T-helper 2 cell treated with Interferon-gamma antibody and Interleukin-4, amounts not matched to agents 5 μg/mL and 100 μg/mL, for 36 hours (primary cell): ENCODE results near the gene RBM33.
A peak's percentile ranks its signal among the peaks of the same experiment; 100 is the strongest.

Experiments
- DNase-seq: peaks from one replicate; pipeline ENCODE4 v3.0.0; 2021; ENCODE audit warnings: low spot score
- H3K27ac Mint-ChIP-seq: one replicate; pipeline ENCODE4 v1.8.0; 2021; ENCODE audit warnings: mild to moderate bottlenecking, mixed read lengths
- H3K27me3 Mint-ChIP-seq: one replicate; pipeline ENCODE4 v1.8.0; 2021; ENCODE audit warnings: low read depth, mixed read lengths
- H3K36me3 Mint-ChIP-seq: one replicate; pipeline ENCODE4 v1.8.0; 2021; ENCODE audit warnings: low read depth, mixed read lengths
- H3K4me1 Mint-ChIP-seq: one replicate; pipeline ENCODE4 v1.8.0; 2021; ENCODE audit warnings: low read depth, mixed read lengths
- H3K4me3 Mint-ChIP-seq: one replicate; pipeline ENCODE4 v1.8.0; 2022; ENCODE audit warnings: mild to moderate bottlenecking, moderate library complexity, mixed read lengths
- H3K9me3 Mint-ChIP-seq: one replicate; pipeline ENCODE4 v1.8.0; 2021; ENCODE audit warnings: mixed read lengths

The RBM33 gene

DNA sequence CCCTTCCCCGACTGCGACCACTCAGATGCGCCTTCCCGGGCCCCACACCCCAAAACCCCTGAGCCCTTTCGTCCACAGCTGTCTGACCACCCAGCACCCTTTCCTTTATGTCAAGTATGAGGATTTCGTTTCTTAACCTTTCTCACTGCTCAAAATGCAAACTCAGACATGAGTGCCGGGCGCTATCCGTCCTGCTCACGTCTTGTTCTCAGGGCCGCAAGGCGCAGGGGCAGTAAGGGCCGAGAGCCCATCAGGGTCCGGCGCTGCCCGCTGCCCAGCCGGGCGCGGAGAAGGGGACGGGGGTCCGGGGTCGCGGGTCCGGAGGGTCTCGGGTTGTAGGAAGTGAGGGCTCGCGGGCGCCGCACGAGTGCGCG, 670 bp upstream of the RBM33 start:
- Mint-ChIP-seq H3K27ac (peak overlapping the region; percentile 98), H3K4me3 (peak overlapping the region; percentile 99), H3K9me3 (peaks cover 21% of the 10 kb centered on the region), H3K36me3 (peaks cover 70% of the 10 kb centered on the region), H3K4me1 (peaks cover 19% of the 10 kb centered on the region), H3K27me3 (no peaks in the 10 kb centered on the region)
- DNase-seq = no peak

DNA sequence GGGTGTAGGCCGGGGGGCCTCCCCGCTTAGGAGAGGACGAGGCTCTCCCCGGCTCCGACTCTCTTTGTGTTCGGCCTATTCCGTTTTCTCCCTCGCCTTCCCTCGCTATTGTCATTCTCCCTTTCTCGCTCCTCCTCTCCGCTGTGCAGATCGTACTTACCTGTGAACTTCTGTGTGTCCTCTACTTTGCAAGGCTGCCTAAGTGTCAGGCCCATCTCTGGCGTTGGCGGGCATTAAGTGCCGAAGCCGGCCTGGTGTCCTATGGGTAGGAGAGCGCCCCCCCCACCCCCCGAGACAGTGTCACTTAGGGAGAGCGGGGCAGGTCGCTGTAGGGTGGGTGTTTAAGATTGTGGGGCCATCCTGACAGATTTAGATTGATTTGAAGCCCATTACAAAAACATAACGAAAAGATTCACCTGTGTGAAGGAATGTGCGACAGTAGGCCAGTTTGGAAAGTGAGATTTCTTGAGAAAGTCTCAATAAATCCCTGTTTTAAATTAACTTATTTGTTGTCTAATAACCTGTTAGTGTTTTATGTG, 579 bp downstream of the RBM33 start:
- Mint-ChIP-seq H3K27ac (peak overlapping the region; percentile 98), H3K4me1 (peaks cover 23% of the 10 kb centered on the region), H3K27me3 (no peaks in the 10 kb centered on the region), H3K9me3 (peaks cover 23% of the 10 kb centered on the region), H3K36me3 (peaks cover 73% of the 10 kb centered on the region), H3K4me3 (peak overlapping the region; percentile 98)
- peak; percentile 30 for DNase-seq

DNA sequence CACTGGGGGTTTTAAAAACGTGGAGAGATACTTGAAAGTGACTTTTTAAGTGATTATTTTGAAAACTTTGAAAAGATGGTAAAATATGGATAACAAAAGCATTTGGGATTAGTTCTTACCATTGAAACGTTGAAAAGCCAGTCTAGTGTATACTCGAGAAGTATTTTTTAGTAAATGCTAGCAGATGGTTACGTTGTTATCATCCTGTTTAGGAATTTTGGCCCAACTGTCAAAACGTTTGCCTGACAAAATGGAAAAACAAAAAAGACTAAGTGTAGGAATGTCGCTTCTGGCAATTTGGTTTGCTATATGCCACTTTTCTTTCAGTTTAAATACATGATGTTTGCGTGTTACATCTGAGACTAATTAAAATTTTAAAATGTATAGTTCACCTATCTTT, 1.2 kb downstream of the RBM33 start:
- peaks cover 71% of the 10 kb centered on the region for H3K36me3 Mint-ChIP-seq
- peaks cover 26% of the 10 kb centered on the region for H3K4me1 Mint-ChIP-seq
- peak overlapping the region; percentile 98 for H3K27ac Mint-ChIP-seq
- H3K9me3 Mint-ChIP-seq = peaks cover 21% of the 10 kb centered on the region
- no peaks in the 10 kb centered on the region for H3K27me3 Mint-ChIP-seq
- DNase-seq = no peak
- H3K4me3 Mint-ChIP-seq = peak overlapping the region; percentile 98

DNA sequence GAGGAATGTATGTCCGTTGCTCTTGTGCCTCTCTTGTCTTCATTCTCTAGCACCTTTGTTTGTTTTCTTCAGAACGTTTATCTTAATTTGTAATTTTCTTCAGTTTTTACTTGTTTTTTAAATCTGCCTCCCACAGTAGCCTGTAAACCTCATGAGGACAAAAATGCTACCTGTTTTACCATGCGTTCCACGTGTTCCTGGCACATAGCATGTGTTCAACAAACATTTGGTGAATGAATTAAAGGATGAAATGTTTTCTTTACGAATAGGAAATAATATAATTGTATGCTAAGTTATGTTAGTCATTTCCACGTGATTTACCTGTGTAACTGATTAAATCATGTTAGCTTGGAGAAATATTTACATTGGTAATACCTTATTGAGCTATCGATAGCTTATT, 2.2 kb downstream of the RBM33 start:
- H3K9me3 Mint-ChIP-seq = peaks cover 21% of the 10 kb centered on the region
- peak overlapping the region; percentile 98 for H3K4me3 Mint-ChIP-seq
- peaks cover 30% of the 10 kb centered on the region for H3K4me1 Mint-ChIP-seq
- peak overlapping the region; percentile 18 for H3K27ac Mint-ChIP-seq
- H3K27me3 Mint-ChIP-seq = no peaks in the 10 kb centered on the region
- no peak for DNase-seq
- H3K36me3 Mint-ChIP-seq = peaks cover 65% of the 10 kb centered on the region

- Mint-ChIP-seq H3K36me3 (peaks cover 62% of the 10 kb centered on the region), H3K27ac (no peak overlapping the region), H3K9me3 (peaks cover 21% of the 10 kb centered on the region), H3K4me3 (peak overlapping the region; percentile 30), H3K27me3 (no peaks in the 10 kb centered on the region), H3K4me1 (peaks cover 30% of the 10 kb centered on the region)
- no peak for DNase-seq
Measured at GRCh38 chr7:155647302-155647701, 2.8 kb downstream of the RBM33 start.

DNA sequence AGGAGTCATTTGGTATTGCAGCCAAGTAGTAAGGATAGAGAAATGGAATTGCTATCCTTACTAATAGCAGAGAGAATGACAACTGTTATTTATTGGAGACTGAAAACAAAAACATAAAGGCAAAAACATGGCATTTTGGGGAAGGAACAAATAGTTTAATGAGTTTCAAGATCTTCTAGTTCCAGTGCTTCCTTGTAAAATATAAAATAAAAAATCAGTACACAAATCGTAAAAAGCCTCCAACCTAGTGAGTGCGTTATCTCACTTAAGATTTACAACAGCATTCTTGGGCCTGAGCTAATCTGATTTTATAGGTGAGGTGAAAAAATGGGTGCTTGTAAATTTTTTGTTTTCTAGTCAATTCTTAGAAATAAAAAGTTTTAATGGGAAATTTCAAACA, 3.3 kb downstream of the RBM33 start:
- DNase-seq = no peak
- Mint-ChIP-seq H3K9me3 (peaks cover 21% of the 10 kb centered on the region), H3K27ac (no peak overlapping the region), H3K4me3 (no peak overlapping the region), H3K36me3 (peaks cover 61% of the 10 kb centered on the region), H3K4me1 (peaks cover 32% of the 10 kb centered on the region), H3K27me3 (no peaks in the 10 kb centered on the region)

DNA sequence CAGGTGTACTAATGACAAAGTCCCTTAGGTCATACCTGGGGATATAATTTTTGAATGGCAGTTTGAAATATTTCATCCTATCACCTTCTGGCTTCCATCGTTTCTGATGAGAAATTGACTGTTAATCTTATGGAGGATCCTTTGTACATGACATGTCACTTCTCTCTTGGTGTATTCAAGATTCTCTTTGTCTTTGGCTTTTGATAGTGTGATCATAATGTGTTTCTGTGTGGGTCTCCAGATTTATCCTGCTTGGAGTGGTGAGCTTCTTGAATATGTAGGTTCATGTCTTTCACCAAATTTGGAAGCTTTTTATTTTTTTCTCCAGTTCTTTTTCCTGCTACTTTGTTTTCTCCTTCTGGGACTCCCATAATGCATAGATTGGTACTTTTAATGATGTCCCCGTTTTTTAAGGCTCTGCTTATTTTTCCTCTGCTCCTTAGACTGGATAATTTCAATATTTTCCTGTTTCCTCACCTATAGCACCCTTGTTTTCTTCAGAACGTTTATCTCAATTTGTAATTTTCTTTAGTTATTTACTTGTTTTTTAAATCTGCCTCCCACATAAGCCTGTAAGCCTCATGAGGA, 4.4 kb downstream of the RBM33 start:
- Mint-ChIP-seq H3K27me3 (no peaks in the 10 kb centered on the region), H3K36me3 (peaks cover 54% of the 10 kb centered on the region), H3K4me1 (peaks cover 29% of the 10 kb centered on the region), H3K27ac (no peak overlapping the region), H3K9me3 (peaks cover 21% of the 10 kb centered on the region), H3K4me3 (no peak overlapping the region)
- DNase-seq = no peak

DNA sequence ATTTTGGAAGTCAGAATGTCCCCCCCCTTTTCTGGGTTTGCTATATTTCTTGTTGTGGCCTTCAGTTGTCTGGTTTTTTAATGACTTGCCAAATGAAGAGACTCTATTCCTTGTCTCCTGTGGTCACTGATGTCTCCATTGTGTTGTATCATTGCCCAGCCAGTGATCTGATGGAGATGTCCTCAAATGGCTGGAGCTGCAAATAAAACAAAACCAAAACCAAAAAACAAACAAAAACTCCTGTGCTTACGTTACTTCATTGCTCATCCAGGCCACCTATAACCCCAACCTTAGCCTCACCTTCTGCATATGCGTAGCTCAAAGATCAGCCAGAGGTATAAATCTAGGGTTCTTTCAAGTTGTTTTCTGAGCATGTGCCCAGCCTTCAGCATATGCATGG, 5.1 kb downstream of the RBM33 start:
- Mint-ChIP-seq H3K4me3 (no peak overlapping the region), H3K27ac (no peak overlapping the region)

GRCh38 chr7:155652156-155653114, 8.0 kb downstream of the RBM33 start:
- no peak for DNase-seq

More for the DNA sequence above, 5.1 kb downstream of the RBM33 start:
- Mint-ChIP-seq H3K9me3 (peaks cover 21% of the 10 kb centered on the region), H3K27me3 (no peaks in the 10 kb centered on the region), H3K4me1 (peaks cover 36% of the 10 kb centered on the region), H3K36me3 (peaks cover 52% of the 10 kb centered on the region)
- DNase-seq = no peak

DNA sequence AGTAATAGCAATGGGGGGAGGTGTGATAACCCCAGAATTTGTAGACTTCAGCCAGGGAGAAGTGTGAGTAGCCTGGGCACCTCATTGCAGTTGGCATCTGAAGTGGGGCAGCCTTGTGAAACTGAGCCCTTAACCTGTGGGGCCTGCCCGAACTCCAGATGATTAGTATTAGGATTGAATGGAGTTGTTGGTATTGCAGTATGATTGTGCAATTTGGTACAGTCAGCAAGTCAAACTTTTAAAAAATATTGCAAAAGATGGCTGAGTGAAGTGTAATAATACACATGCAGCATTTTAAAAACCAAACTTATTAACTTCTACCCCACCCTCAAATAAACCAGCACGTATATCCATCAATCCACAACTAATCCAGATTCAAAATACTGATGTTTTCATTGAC, 9.3 kb downstream of the RBM33 start:
- no peak for DNase-seq
- Mint-ChIP-seq H3K4me1 (peaks cover 35% of the 10 kb centered on the region), H3K27me3 (no peaks in the 10 kb centered on the region), H3K4me3 (no peak overlapping the region), H3K9me3 (peaks cover 11% of the 10 kb centered on the region), H3K36me3 (peaks cover 28% of the 10 kb centered on the region), H3K27ac (no peak overlapping the region)

More at GRCh38 chr7:155652156-155653114, 8.0 kb downstream of the RBM33 start:
- H3K9me3 Mint-ChIP-seq = peaks cover 21% of the 10 kb centered on the region
- peaks cover 39% of the 10 kb centered on the region for H3K36me3 Mint-ChIP-seq
- peaks cover 31% of the 10 kb centered on the region for H3K4me1 Mint-ChIP-seq
- H3K27me3 Mint-ChIP-seq = no peaks in the 10 kb centered on the region
- no peak overlapping the region for H3K4me3 Mint-ChIP-seq
- H3K27ac Mint-ChIP-seq = no peak overlapping the region

DNA sequence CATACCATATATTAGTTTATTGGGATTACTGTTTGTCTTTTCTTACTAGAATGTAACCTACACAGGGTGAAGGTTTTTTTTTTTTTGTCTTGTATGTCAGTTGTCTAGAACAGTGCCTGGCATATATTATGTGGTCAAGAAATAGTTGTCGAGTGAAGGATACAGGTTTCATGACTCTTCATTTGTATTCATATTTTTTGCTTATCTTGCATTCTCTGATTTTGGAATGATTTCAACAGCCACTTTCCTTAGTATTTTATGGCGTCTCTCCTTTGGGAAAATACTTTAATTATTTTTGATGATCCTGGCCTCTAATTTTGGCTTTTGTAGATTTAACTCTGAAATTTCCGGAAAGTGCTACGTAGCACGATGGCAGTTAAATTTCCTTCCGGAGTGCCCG, 12.4 kb downstream of the RBM33 start:
- H3K36me3 Mint-ChIP-seq = peaks cover 25% of the 10 kb centered on the region
- peaks cover 43% of the 10 kb centered on the region for H3K4me1 Mint-ChIP-seq
- no peaks in the 10 kb centered on the region for H3K9me3 Mint-ChIP-seq
- no peak for DNase-seq
- H3K4me3 Mint-ChIP-seq = no peak overlapping the region
- H3K27me3 Mint-ChIP-seq = no peaks in the 10 kb centered on the region
- H3K27ac Mint-ChIP-seq = no peak overlapping the region

DNA sequence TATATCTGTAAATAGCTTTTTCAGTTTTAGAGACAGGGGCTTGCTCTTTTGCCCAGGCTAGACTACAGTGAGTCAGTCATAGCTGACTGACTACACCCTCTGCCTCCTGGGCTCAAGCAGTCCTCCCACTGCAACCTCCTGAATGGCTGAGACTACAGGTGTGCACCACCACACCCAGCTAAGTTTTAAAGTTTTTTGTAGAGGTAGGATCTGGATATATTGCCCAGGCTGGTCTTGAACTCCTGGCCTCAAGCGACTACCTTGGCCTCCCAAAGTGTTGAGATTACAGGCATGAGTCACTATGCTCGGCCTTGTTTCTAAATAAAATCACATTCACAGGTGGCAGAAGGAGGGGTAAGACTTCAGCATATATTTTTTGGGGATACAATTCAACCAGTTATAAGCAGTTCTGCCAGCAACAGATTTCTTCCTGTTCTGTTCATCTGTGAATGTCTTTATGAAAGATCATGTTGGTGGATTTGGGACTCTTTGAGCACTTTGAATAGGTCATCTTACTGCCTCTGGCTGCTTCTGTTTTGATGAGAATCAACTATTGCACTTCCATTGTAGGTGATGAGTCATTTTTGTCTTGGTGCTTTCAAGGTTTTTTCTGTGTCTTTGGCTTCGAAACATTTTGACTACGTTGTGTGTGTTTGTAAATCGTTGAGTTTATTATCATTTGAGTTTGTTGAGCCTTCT, 15.7 kb downstream of the RBM33 start:
- no peak for DNase-seq
- Mint-ChIP-seq H3K4me3 (no peak overlapping the region), H3K27ac (peak overlapping the region; percentile 68), H3K9me3 (no peaks in the 10 kb centered on the region), H3K27me3 (no peaks in the 10 kb centered on the region), H3K36me3 (peaks cover 28% of the 10 kb centered on the region), H3K4me1 (peaks cover 40% of the 10 kb centered on the region)

DNA sequence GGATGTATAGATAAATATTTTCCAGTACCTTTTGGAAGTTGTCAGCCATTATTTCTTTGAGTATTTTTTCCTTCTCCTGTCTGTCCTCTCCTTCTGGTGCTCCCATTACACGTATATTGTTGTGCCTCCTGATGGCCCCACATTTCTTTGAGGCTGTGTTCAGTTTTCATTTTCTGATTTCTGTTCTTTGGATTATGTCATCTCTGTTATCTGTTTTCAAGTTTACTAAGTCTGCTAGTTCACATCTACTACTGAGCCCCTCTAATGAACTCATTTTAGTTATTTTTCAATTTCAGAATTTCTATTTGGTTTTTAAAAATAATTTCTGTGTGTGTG, 16.3 kb downstream of the RBM33 start:
- Mint-ChIP-seq H3K27ac (peak overlapping the region; percentile 68), H3K27me3 (no peaks in the 10 kb centered on the region)

More for the DNA sequence above, 16.3 kb downstream of the RBM33 start:
- Mint-ChIP-seq H3K4me3 (no peak overlapping the region), H3K4me1 (peaks cover 43% of the 10 kb centered on the region), H3K36me3 (peaks cover 32% of the 10 kb centered on the region), H3K9me3 (no peaks in the 10 kb centered on the region)
- no peak for DNase-seq
